ENCODE data around the gene SLC35F6. TPM values are rescaled to one million over a fixed set of nuclear protein-coding genes. Genes with fewer than 3 reads are reported as not detected.
"Not testable (repeated sequence)": the region's sequence is repeated elsewhere in the genome, so short reads cannot be mapped to it uniquely, and the experiment has no call there.

SLC35F6 gene
- total and polyA plus RNA-seq, 9 of the 15 experiments (the other 6 are each of a cell fraction or from before 2014, with no cell fraction given), result 11.9 to 47.3 (median 22.5) TPM

DNA sequence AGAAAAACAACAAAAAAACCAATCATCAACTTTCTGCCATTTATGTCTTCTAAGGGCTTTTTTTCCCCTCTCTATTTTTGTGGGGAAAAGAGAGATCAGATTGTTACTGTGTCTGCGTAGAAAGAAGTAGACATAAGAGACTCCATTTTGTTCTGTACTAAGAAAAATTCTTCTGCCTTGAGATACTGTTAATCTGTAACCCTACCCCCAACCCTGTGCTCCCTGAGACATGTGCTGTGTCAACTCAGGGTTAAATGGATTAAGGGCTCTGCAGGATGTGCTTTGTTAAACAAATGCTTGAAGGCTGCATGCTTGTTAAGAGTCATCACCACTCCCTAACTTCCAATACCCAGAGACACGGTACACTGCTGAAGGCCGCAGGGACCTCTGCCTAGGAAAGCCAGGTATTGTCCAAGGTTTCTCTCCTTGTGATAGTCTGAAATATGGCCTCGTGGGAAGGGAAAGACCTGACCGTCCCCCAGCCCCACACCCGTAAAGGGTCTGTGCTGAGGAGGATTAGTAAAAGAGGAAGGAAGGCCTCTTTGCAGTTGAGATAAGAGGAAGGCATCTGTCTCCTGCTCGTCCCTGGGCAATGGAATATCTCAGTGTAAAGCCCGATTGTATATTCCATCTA is 14.2 kb upstream of the SLC35F6 start (continued):
- peak; percentile 49 for TF ChIP-seq PRDM10 (IDR thresholded peaks at IDR 0.05; ENCODE audit: partially characterized antibody)
- peak; percentile 81 for TF ChIP-seq TAF7 (tag; IDR thresholded peaks at IDR 0.05)
- TF ChIP-seq ZNF589 (CRISPR knock-in tag; IDR thresholded peaks at IDR 0.05; ENCODE audit: low read depth), result peak; percentile 97
- peak; percentile 92 for TF ChIP-seq E2F3 (CRISPR knock-in tag; IDR thresholded peaks at IDR 0.05)
- peak; percentile 96 for TF ChIP-seq ZNF197 (CRISPR knock-in tag; IDR thresholded peaks at IDR 0.05; ENCODE audit: low read depth)
- peak; percentile 81; the same call in 1 of the 2 replicates for TF ChIP-seq ZNF140 (CRISPR knock-in tag; IDR thresholded peaks at IDR 0.05)
- peak; percentile 55; the same call in 1 of the 2 replicates for TF ChIP-seq HES1 (IDR thresholded peaks at IDR 0.05; ENCODE audit: low read depth)
- TF ChIP-seq ERF (CRISPR knock-in tag; IDR thresholded peaks at IDR 0.05), result peak; percentile 96
- peak; percentile 73 for TF ChIP-seq SOX6 (IDR thresholded peaks at IDR 0.05)
- peak; percentile 74 for TF ChIP-seq ZNF57 (CRISPR knock-in tag; IDR thresholded peaks at IDR 0.05)
- peak; percentile 95 for TF ChIP-seq HDAC8 (tag; IDR thresholded peaks at IDR 0.05)
- TF ChIP-seq KLF16 (IDR thresholded peaks at IDR 0.05), result peak; percentile 56; the same call in 1 of the 2 replicates
- peak; percentile 25; the same call in 1 of the 2 replicates for TF ChIP-seq ARID3B (CRISPR knock-in tag; IDR thresholded peaks at IDR 0.05; ENCODE audit: borderline replicate concordance)
- TF ChIP-seq ZNF507 (tag; conservative IDR thresholded peaks at IDR 0.05), result peak; percentile 50
- TF ChIP-seq, protein P1, sequence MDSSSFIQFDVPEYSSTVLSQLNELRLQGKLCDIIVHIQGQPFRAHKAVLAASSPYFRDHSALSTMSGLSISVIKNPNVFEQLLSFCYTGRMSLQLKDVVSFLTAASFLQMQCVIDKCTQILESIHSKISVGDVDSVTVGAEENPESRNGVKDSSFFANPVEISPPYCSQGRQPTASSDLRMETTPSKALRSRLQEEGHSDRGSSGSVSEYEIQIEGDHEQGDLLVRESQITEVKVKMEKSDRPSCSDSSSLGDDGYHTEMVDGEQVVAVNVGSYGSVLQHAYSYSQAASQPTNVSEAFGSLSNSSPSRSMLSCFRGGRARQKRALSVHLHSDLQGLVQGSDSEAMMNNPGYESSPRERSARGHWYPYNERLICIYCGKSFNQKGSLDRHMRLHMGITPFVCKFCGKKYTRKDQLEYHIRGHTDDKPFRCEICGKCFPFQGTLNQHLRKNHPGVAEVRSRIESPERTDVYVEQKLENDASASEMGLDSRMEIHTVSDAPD (CRISPR knock-in tag; IDR thresholded peaks at IDR 0.05), result peak; percentile 85
- TF ChIP-seq ELF4 (CRISPR knock-in tag; IDR thresholded peaks at IDR 0.05), result peak; percentile 58; the same call in 1 of the 2 replicates
- TF ChIP-seq ZNF174 (CRISPR knock-in tag; IDR thresholded peaks at IDR 0.05), result 0 out of 2 replicates have a peak, but pooled peaks have one; percentile 53
- TF ChIP-seq, protein P2, sequence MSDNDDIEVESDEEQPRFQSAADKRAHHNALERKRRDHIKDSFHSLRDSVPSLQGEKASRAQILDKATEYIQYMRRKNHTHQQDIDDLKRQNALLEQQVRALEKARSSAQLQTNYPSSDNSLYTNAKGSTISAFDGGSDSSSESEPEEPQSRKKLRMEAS (CRISPR knock-in tag; IDR thresholded peaks at IDR 0.05), result peak; percentile 63
- TF ChIP-seq NR2C2 (CRISPR knock-in tag; IDR thresholded peaks at IDR 0.05), result not testable (repeated sequence)
- TF ChIP-seq NR2C2 (tag; IDR thresholded peaks at IDR 0.05), result peak; percentile 65

All from K562 (cell line).